HL-60 (cell line): ENCODE measurements around the gene CRISP1.

ENCODE experiments used
- POLR2AphosphoS5 ChIP-seq: IDR thresholded peaks from 2 replicates; pipeline ENCODE4 v1.6.1; 2012; ENCODE audit warnings: low read depth
- SPI1 ChIP-seq: IDR thresholded peaks from 2 replicates; pipeline ENCODE4 v1.6.1; 2012; ENCODE audit warnings: low read depth, mild to moderate bottlenecking, borderline replicate concordance
- TF ChIP-seq, protein P1 (sequence below): IDR thresholded peaks from one replicate; pipeline ENCODE4 v1.5.1; 2011; ENCODE audit warnings: low read length, control low read depth, inconsistent platforms; ENCODE audit not compliant: insufficient read depth
- TF ChIP-seq, protein P2 (sequence below): IDR thresholded peaks from 2 replicates; pipeline ENCODE4 v1.6.1; 2012; ENCODE audit warnings: low read depth; ENCODE audit not compliant: insufficient replicate concordance

DNA sequence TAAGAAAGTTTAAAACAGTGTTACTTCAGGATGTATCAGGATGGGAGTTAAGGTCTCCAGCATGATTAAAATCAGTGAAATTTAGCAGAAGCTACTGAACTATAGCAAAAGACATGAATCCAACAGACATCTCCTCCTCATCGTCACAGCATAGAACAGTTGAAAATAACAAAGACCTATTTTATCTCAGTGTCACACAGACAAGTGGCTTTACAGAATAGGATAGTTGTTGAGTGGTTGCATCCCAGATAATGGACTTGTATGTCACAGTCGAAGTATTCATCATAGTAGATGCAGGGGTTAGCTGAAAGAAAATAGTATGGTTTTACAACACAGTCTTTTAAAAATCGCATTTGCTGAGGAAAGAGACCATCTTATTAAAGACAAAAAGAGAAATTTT lies 31.2 kb downstream of the CRISP1 start:
- TF ChIP-seq, protein P1, sequence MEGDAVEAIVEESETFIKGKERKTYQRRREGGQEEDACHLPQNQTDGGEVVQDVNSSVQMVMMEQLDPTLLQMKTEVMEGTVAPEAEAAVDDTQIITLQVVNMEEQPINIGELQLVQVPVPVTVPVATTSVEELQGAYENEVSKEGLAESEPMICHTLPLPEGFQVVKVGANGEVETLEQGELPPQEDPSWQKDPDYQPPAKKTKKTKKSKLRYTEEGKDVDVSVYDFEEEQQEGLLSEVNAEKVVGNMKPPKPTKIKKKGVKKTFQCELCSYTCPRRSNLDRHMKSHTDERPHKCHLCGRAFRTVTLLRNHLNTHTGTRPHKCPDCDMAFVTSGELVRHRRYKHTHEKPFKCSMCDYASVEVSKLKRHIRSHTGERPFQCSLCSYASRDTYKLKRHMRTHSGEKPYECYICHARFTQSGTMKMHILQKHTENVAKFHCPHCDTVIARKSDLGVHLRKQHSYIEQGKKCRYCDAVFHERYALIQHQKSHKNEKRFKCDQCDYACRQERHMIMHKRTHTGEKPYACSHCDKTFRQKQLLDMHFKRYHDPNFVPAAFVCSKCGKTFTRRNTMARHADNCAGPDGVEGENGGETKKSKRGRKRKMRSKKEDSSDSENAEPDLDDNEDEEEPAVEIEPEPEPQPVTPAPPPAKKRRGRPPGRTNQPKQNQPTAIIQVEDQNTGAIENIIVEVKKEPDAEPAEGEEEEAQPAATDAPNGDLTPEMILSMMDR: no peak
- TF ChIP-seq, protein P2, sequence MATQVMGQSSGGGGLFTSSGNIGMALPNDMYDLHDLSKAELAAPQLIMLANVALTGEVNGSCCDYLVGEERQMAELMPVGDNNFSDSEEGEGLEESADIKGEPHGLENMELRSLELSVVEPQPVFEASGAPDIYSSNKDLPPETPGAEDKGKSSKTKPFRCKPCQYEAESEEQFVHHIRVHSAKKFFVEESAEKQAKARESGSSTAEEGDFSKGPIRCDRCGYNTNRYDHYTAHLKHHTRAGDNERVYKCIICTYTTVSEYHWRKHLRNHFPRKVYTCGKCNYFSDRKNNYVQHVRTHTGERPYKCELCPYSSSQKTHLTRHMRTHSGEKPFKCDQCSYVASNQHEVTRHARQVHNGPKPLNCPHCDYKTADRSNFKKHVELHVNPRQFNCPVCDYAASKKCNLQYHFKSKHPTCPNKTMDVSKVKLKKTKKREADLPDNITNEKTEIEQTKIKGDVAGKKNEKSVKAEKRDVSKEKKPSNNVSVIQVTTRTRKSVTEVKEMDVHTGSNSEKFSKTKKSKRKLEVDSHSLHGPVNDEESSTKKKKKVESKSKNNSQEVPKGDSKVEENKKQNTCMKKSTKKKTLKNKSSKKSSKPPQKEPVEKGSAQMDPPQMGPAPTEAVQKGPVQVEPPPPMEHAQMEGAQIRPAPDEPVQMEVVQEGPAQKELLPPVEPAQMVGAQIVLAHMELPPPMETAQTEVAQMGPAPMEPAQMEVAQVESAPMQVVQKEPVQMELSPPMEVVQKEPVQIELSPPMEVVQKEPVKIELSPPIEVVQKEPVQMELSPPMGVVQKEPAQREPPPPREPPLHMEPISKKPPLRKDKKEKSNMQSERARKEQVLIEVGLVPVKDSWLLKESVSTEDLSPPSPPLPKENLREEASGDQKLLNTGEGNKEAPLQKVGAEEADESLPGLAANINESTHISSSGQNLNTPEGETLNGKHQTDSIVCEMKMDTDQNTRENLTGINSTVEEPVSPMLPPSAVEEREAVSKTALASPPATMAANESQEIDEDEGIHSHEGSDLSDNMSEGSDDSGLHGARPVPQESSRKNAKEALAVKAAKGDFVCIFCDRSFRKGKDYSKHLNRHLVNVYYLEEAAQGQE: no peak
- TF ChIP-seq POLR2AphosphoS5 (no peak), SPI1 (no peak)
